SK-N-SH treated with all-trans-retinoic acid at 6 μM for 48 hours (cell line): ENCODE data around the gene PRR5L.

ENCODE experiments used
- ARNTL ChIP-seq: fragments of 450-650 bp; formaldehyde crosslinking; IDR thresholded peaks from 2 replicates; pipeline ENCODE4 v1.5.0; 2020; ENCODE audit warnings: low read depth, mild to moderate bottlenecking, moderate library complexity, borderline replicate concordance
- CSDC2 ChIP-seq: fragments of 250-450 bp; sonication (Bioruptor Pico); IDR thresholded peaks from 2 replicates; pipeline ENCODE4 v1.5.0; 2020; ENCODE audit warnings: mild to moderate bottlenecking, moderate library complexity
- PATZ1 ChIP-seq: fragments of 250-450 bp; sonication (Bioruptor Pico); IDR thresholded peaks from 2 replicates; pipeline ENCODE4 v1.8.0; 2020; ENCODE audit warnings: mild to moderate bottlenecking, moderate library complexity, borderline replicate concordance
- ZFP30 ChIP-seq: fragments of 450-650 bp; formaldehyde crosslinking; IDR thresholded peaks from 2 replicates; pipeline ENCODE4 v1.5.0; 2022; ENCODE audit warnings: mild to moderate bottlenecking, moderate library complexity

GRCh38 chr11:36471577-36471976, 175.5 kb downstream of the PRR5L start:
- TF ChIP-seq ARNTL (CRISPR knock-in tag): no peak
- no peak for TF ChIP-seq ZFP30
- no peak for TF ChIP-seq PATZ1
- no peak for TF ChIP-seq CSDC2
